H1 (cell line): ENCODE measurements around the gene OTUD4. TPM values are rescaled to one million over a fixed set of nuclear protein-coding genes. Genes with fewer than 3 reads are reported as not detected.

ENCODE experiments used
- CTCF ChIA-PET: fragments of 300-600 bp; sonication (Branson Sonifier 250); formaldehyde crosslinking; loops from one replicate; lab custom pipeline; 2021; ENCODE audit not compliant: partially characterized antibody; lab: Charles Lee
- POLR2A ChIA-PET: fragments of 300-600 bp; sonication (Branson Sonifier 250); formaldehyde crosslinking; loops from one replicate; lab custom pipeline; 2021; ENCODE audit warnings: inconsistent platforms; ENCODE audit not compliant: partially characterized antibody; lab: Charles Lee
- DNase-seq, 2 experiments: peaks; one replicate each; pipeline versions ENCODE4 v3.0.0 to v3.0.0-alpha.2; 2010 to 2022; ENCODE audit warnings: low spot score in 2 of 2, low read depth in 1 of 2, mixed read lengths in 1 of 2
- FAIRE-seq: peaks from 2 replicates; lab custom pipeline; 2011; peaks lifted over from hg19 to GRCh38; lab: Jason Lieb, UNC
- H2AFZ ChIP-seq: 2 replicates; pipeline ENCODE4 v1.8.1; 2012; ENCODE audit warnings: low read length, inconsistent platforms
- H2AK5ac ChIP-seq: 2 replicates; pipeline ENCODE4 v1.6.1; 2013; ENCODE audit warnings: low read depth, low read length
- H2BK120ac ChIP-seq: replicated peaks from 2 replicates; pipeline ENCODE3; 2013; ENCODE audit warnings: low read depth, low read length, inconsistent platforms
- H2BK12ac ChIP-seq: 2 replicates; pipeline ENCODE4 v1.6.1; 2013; ENCODE audit warnings: low read depth, low read length
- H2BK15ac ChIP-seq: 2 replicates; pipeline ENCODE4 v1.6.1; 2013; ENCODE audit warnings: low read length
- H2BK20ac ChIP-seq: 2 replicates; pipeline ENCODE4 v1.6.1; 2013; ENCODE audit warnings: low read length
- H2BK5ac ChIP-seq: 2 replicates; pipeline ENCODE4 v1.6.1; 2013; ENCODE audit warnings: low read depth, low read length
- H3K14ac ChIP-seq: 2 replicates; pipeline ENCODE4 v1.6.1; 2013; ENCODE audit warnings: inconsistent platforms; ENCODE audit not compliant: insufficient read length
- H3K18ac ChIP-seq: 2 replicates; pipeline ENCODE4 v1.6.1; 2013; ENCODE audit warnings: low read length; ENCODE audit errors: extremely low read depth
- H3K23ac ChIP-seq: 2 replicates; pipeline ENCODE4 v1.6.1; 2013; ENCODE audit warnings: inconsistent platforms; ENCODE audit not compliant: insufficient read length
- H3K23me2 ChIP-seq: 2 replicates; pipeline ENCODE4 v1.6.1; 2013; ENCODE audit warnings: low read depth, low read length
- H3K27ac ChIP-seq: 2 replicates; pipeline ENCODE4 v1.6.1; 2011; ENCODE audit warnings: low read depth, low read length, inconsistent platforms
- H3K27me3 ChIP-seq, 4 experiments: replicated peaks in 1 of 4; 1 replicate in 1 of 4; 2 replicates in 3 of 4; pipeline versions ENCODE4 v1.6.1 to v1.8.1; 2011 to 2013; ENCODE audit warnings: low read length in 3 of 4, mild to moderate bottlenecking in 3 of 4, inconsistent platforms in 2 of 4, mixed read lengths in 2 of 4, moderate library complexity in 1 of 4; ENCODE audit not compliant: control insufficient read depth in 3 of 4, insufficient read depth in 3 of 4; ENCODE audit errors: extremely low read depth in 1 of 4
- H3K36me3 ChIP-seq, 4 experiments: 2 replicates each; pipeline versions ENCODE4 v1.6.1 to v1.8.1; 2011 to 2013; ENCODE audit warnings: mild to moderate bottlenecking in 4 of 4, low read length in 3 of 4, moderate library complexity in 2 of 4, control low read depth in 1 of 4, inconsistent platforms in 1 of 4; ENCODE audit not compliant: insufficient read depth in 4 of 4, control insufficient read depth in 2 of 4
- H3K4ac ChIP-seq: replicated peaks from 2 replicates; pipeline ENCODE3; 2013; ENCODE audit warnings: low read length, low read depth, mixed read lengths, inconsistent platforms; ENCODE audit not compliant: insufficient read length
- H3K4me1 ChIP-seq, 4 experiments: replicated peaks in 1 of 4; 1 replicate in 1 of 4; 2 replicates in 3 of 4; pipeline versions ENCODE4 v1.6.1 to v1.8.1; 2011 to 2013; ENCODE audit warnings: low read length in 3 of 4, inconsistent platforms in 2 of 4, mixed read lengths in 1 of 4; ENCODE audit not compliant: insufficient read depth in 4 of 4, control insufficient read depth in 3 of 4
- H3K4me2 ChIP-seq, 2 experiments: 2 replicates each; pipeline versions ENCODE4 v1.6.1 to v1.8.1; 2011 to 2013; ENCODE audit warnings: low read depth in 2 of 2, low read length in 2 of 2, control low read depth in 1 of 2, inconsistent platforms in 1 of 2, mild to moderate bottlenecking in 1 of 2; ENCODE audit not compliant: insufficient read depth in 1 of 2
- H3K4me3 ChIP-seq, 4 experiments: fragments of 200-600, 300-600 bp in 1 of 4; sonication (generic), shearing (Covaris generic), sonication (Bioruptor Twin) in 1 of 4; 2 replicates each; pipeline versions ENCODE4 v1.5.1 to v1.8.1; 2011 to 2016; ENCODE audit warnings: low read length in 4 of 4, low read depth in 3 of 4, control low read depth in 2 of 4, inconsistent platforms in 2 of 4, mild to moderate bottlenecking in 2 of 4, mixed read lengths in 1 of 4, moderate library complexity in 1 of 4; ENCODE audit not compliant: insufficient read depth in 2 of 4; ENCODE audit errors: extremely low read depth in 1 of 4
- H3K56ac ChIP-seq: replicated peaks from 2 replicates; pipeline ENCODE3; 2013; ENCODE audit warnings: low read depth, mild to moderate bottlenecking, mixed read lengths, low read length, inconsistent platforms; ENCODE audit not compliant: insufficient read length
- H3K79me1 ChIP-seq: 2 replicates; pipeline ENCODE4 v1.6.1; 2013; ENCODE audit warnings: low read depth, low read length, control low read depth
- H3K79me2 ChIP-seq, 2 experiments: 2 replicates each; pipeline versions ENCODE4 v1.6.1 to v1.8.1; 2012 to 2013; ENCODE audit warnings: low read length in 2 of 2, mild to moderate bottlenecking in 2 of 2, inconsistent platforms in 1 of 2; ENCODE audit not compliant: insufficient read depth in 2 of 2, control insufficient read depth in 1 of 2
- H3K9ac ChIP-seq, 4 experiments: replicated peaks in 1 of 4; 1 replicate in 1 of 4; 2 replicates in 3 of 4; pipeline versions ENCODE4 v1.6.1 to v1.8.1; 2011 to 2013; ENCODE audit warnings: low read depth in 3 of 4, low read length in 3 of 4, control low read depth in 2 of 4, mild to moderate bottlenecking in 2 of 4, moderate library complexity in 2 of 4, inconsistent platforms in 1 of 4; ENCODE audit errors: extremely low read depth in 1 of 4
- H3K9me3 ChIP-seq, 2 experiments: 2 replicates each; pipeline versions ENCODE4 v1.6.1 to v1.8.1; 2012 to 2013; ENCODE audit warnings: mild to moderate bottlenecking in 2 of 2, moderate library complexity in 2 of 2, control low read depth in 1 of 2, inconsistent platforms in 1 of 2, low read depth in 1 of 2, low read length in 1 of 2, mixed read lengths in 1 of 2; ENCODE audit not compliant: insufficient read depth in 2 of 2
- H4K20me1 ChIP-seq, 2 experiments: replicated peaks in 1 of 2; 2 replicates each; pipeline versions ENCODE3 to v1.8.1; 2011 to 2013; ENCODE audit warnings: inconsistent platforms in 2 of 2, low read length in 2 of 2, mild to moderate bottlenecking in 1 of 2; ENCODE audit not compliant: insufficient read depth in 2 of 2, control insufficient read depth in 1 of 2
- H4K5ac ChIP-seq: 2 replicates; pipeline ENCODE4 v1.6.1; 2013; ENCODE audit warnings: low read length, low read depth, mixed read lengths, inconsistent platforms; ENCODE audit not compliant: insufficient read length
- H4K8ac ChIP-seq: 2 replicates; pipeline ENCODE4 v1.8.0; 2013; ENCODE audit warnings: mild to moderate bottlenecking, moderate library complexity, low read length, inconsistent platforms; ENCODE audit not compliant: insufficient read depth; ENCODE audit errors: extremely low read depth
- H4K91ac ChIP-seq: replicated peaks from 2 replicates; pipeline ENCODE3; 2013; ENCODE audit warnings: low read length, mixed read lengths, inconsistent platforms; ENCODE audit not compliant: insufficient read length
- BCL11A ChIP-seq, 2 experiments: IDR thresholded peaks; one replicate each; pipeline ENCODE4 v1.6.1; 2011; ENCODE audit warnings: low read depth in 2 of 2, low read length in 2 of 2, mild to moderate bottlenecking in 2 of 2
- SIN3A ChIP-seq, 2 experiments: IDR thresholded peaks in 1 of 2; conservative IDR thresholded peaks in 1 of 2; 2 replicates each; pipeline ENCODE4 v1.6.1; 2011 to 2012; ENCODE audit warnings: low read length in 2 of 2, improper control_type of control experiment in 1 of 2, low read depth in 1 of 2, mild to moderate bottlenecking in 1 of 2
- SIRT6 ChIP-seq: IDR thresholded peaks from one replicate; pipeline ENCODE4 v1.7.1; 2012; ENCODE audit warnings: low read length, inconsistent platforms
- SP1 ChIP-seq: IDR thresholded peaks from 2 replicates; pipeline ENCODE4 v1.6.1; 2011; ENCODE audit warnings: low read depth, low read length
- SP4 ChIP-seq: IDR thresholded peaks from 2 replicates; pipeline ENCODE4 v1.6.1; 2012; ENCODE audit warnings: low read length, inconsistent platforms
- TAF7 ChIP-seq: optimal IDR thresholded peaks from 2 replicates; pipeline ENCODE3; 2011; ENCODE audit warnings: low read depth, mild to moderate bottlenecking, inconsistent platforms, low read length, moderate library complexity, borderline replicate concordance
- TEAD4 ChIP-seq: IDR thresholded peaks from 2 replicates; pipeline ENCODE4 v1.6.1; 2012; ENCODE audit warnings: low read depth, low read length, inconsistent platforms, mixed read lengths
- USF2 ChIP-seq: IDR thresholded peaks from 2 replicates; pipeline ENCODE4 v1.6.1; 2011; ENCODE audit warnings: low read length, improper control_type of control experiment
- YY1 ChIP-seq: IDR thresholded peaks from 2 replicates; pipeline ENCODE4 v1.6.1; 2011; ENCODE audit warnings: low read depth, mild to moderate bottlenecking, low read length
- polyA plus RNA-seq, 7 experiments: library from polyadenylated mRNA; depleted of rRNA in 3 of 7; stranded (reverse) in 5 of 7; unstranded in 2 of 7; fragments of >200 nt in 5 of 7; fragments of 200-250 nt in 2 of 7; gene quantifications; 1 replicate in 5 of 7; 2 replicates in 1 of 7; 4 replicates in 1 of 7; pipeline versions ENCODE4 v1.2.1 to v1.2.3, GENCODE V29; 2011 to 2013; ENCODE audit warnings: missing spikeins in 2 of 7, mixed read lengths in 2 of 7
- total RNA-seq: library from RNA; stranded (reverse); fragmentation: NEBNext Ultra II Directional; extraction: Animal tissue kit (Norgen Biotek cat#: 25700); gene quantifications from 2 replicates; pipeline ENCODE4 v1.2.1, GENCODE V29; 2021

OTUD4 gene
- total and polyA plus RNA-seq, 2 of the 8 experiments (the other 6 are each of a cell fraction or from before 2014, with no cell fraction given), result 17.4 to 57.0 TPM

GRCh38 chr4:145108128-145108527 lies 72.3 kb downstream of the OTUD4 start:
- Histone ChIP-seq H2AFZ (no peak overlapping the region), H3K14ac (no peak overlapping the region), H3K9ac (no peak overlapping the region), H3K4me1 (no peaks in the 10 kb centered on the region), H3K56ac (no peak overlapping the region), H3K36me3 (peaks cover 21 to 73% (median 49%) of the 10 kb centered on the region in 4 experiments), H4K5ac (no peak overlapping the region), H2AK5ac (no peak overlapping the region), H3K4me3 (no peak overlapping the region), H3K23ac (no peak overlapping the region), H3K9me3 (no peaks in the 10 kb centered on the region), H3K27ac (no peak overlapping the region), H4K91ac (no peak overlapping the region), H2BK120ac (no peak overlapping the region), H3K4ac (no peak overlapping the region), H2BK5ac (no peak overlapping the region), H3K79me1 (no peaks in the 10 kb centered on the region), H2BK12ac (no peak overlapping the region), H3K79me2 (peaks cover 0 to 17% of the 10 kb centered on the region in 2 experiments; a peak in 2 of 4 replicates), H4K20me1 (peaks cover 0 to 3% of the 10 kb centered on the region in 2 experiments), H2BK20ac (no peak overlapping the region), H3K23me2 (no peaks in the 10 kb centered on the region), H2BK15ac (no peak overlapping the region), H4K8ac (no peak overlapping the region), H3K27me3 (no peaks in the 10 kb centered on the region), H3K18ac (no peak overlapping the region), H3K4me2 (no peak overlapping the region)
- ChIA-PET POLR2A (interaction anchor here (1.0 to 1.1 kb wide), 2 partner anchors 10 to 12 kb away, joined by 3 to 4 read pairs; partner anchors contain the start of genes ABCE1 and ANAPC10), CTCF (no interaction called here)
- DNase-seq (no peak), FAIRE-seq (no peak)
- TF ChIP-seq USF2 (no peak), SIRT6 (no peak), SIN3A (conservative IDR thresholded peaks at IDR 0.05 in 1 of 2, IDR thresholded peaks at IDR 0.05 in 1 of 2; ENCODE audit: low read depth in 1 of 2, low read length in 2 of 2) (no peak), SP1 (no peak), TAF7 (no peak), BCL11A (IDR thresholded peaks at IDR 0.05; ENCODE audit: low read depth in 2 of 2, low read length in 2 of 2) (no peak), SP4 (no peak), YY1 (no peak), TEAD4 (no peak)
